IMR-90 (cell line): ENCODE results near the gene SLC4A7.

Experiments
- BHLHE40 ChIP-seq: fragments of 150-350 bp; IDR thresholded peaks from 2 replicates; pipeline ENCODE4 v1.6.1; 2016; ENCODE audit warnings: mild to moderate bottlenecking, low read depth, low read length
- CEBPB ChIP-seq: IDR thresholded peaks from 2 replicates; pipeline ENCODE4 v1.6.1; 2012; ENCODE audit warnings: low read depth, low read length, improper control_type of control experiment
- POLR2A ChIP-seq: IDR thresholded peaks from 2 replicates; pipeline ENCODE4 v1.6.1; 2012; ENCODE audit warnings: mild to moderate bottlenecking, low read depth, low read length
- TF ChIP-seq, protein P1 (sequence below): conservative IDR thresholded peaks from 2 replicates; pipeline ENCODE4 v1.5.1; 2012; ENCODE audit warnings: mild to moderate bottlenecking, low read depth, low read length, improper control_type of control experiment

DNA sequence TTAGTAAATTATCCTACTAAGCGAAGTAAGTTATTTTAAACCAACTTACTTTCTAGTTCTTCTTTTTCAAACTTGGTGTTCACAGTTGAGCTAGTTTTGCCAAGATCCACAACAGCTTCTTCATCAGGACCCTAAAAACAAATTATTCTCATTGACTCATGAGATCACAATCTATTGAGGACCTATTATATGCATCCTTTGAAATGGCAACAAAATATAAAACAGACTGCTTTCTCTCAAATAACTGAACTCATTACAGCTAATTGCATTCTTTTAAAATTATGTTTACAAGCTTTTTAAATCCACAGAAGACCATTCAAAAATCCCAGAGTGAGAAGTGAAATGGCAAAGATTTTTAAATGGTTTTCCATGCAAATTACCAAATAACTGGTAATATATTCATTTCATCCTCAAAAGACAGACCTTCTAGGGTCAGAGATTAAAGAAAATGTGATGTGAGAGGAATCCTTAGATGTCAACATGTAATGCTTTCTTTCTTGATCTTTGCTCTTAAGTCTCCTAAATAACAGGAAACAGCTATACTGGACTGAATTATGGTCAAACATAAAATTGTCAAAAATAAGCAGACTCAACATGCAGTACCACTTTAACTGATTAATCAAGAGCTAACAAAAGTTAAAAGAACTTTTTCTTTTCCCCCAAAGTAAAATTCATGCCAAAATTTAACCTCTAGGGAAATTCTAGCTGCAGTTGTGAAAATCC, 31.7 kb downstream of the SLC4A7 start:
- TF ChIP-seq, protein P1, sequence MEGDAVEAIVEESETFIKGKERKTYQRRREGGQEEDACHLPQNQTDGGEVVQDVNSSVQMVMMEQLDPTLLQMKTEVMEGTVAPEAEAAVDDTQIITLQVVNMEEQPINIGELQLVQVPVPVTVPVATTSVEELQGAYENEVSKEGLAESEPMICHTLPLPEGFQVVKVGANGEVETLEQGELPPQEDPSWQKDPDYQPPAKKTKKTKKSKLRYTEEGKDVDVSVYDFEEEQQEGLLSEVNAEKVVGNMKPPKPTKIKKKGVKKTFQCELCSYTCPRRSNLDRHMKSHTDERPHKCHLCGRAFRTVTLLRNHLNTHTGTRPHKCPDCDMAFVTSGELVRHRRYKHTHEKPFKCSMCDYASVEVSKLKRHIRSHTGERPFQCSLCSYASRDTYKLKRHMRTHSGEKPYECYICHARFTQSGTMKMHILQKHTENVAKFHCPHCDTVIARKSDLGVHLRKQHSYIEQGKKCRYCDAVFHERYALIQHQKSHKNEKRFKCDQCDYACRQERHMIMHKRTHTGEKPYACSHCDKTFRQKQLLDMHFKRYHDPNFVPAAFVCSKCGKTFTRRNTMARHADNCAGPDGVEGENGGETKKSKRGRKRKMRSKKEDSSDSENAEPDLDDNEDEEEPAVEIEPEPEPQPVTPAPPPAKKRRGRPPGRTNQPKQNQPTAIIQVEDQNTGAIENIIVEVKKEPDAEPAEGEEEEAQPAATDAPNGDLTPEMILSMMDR, result no peak
- TF ChIP-seq CEBPB (no peak), POLR2A (no peak), BHLHE40 (no peak)
